ENCODE measurements around the gene ADAMTSL1. TPM values are rescaled to one million over a fixed set of nuclear protein-coding genes. Genes with fewer than 3 reads are reported as not detected.

ADAMTSL1 gene
- total RNA-seq (2012; rRNA removed) = 128 and 130 TPM in 2 replicates

DNA sequence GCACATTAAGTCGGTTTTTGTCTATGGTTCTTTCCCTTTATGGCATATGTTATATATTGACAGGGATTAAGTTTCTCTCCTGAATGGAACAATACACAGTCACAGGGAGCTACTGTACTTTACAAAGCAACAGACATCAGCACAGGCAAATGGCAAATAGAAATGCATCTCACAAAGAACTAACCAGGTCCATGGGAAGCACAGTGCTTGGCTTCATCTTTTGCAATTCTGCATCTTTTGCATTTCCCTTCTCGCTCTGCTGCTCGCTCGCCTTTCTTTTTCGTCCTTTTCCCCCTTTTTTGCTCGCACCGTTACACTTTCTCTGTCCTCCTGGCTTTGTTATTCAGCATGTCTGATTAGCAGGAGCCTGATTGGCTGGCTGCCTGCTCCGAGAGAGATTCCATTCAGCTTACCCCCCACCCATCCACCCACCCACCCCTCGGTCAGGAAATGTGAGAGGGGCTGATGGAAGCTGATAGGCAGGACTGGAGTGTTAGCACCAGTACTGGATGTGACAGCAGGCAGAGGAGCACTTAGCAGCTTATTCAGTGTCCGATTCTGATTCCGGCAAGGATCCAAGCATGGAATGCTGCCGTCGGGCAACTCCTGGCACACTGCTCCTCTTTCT is at the start of gene ADAMTSL1:
ADAMTSL1 (plus strand) TSS at position 502 of the 628 bp plus-strand sequence; CDS start at position 582, 80 bp downstream.
- Histone ChIP-seq H3K36me3 (ENCODE audit: insufficient read depth, low read length) (no peaks in the 10 kb centered on the region), H3K27me3 (ENCODE audit: control insufficient read depth, insufficient read depth, low read length) (no peaks in the 10 kb centered on the region), H3K9ac (ENCODE audit: low read depth, low read length) (peak within 1 kb of the TSS; percentile 85), H3K4me1 (ENCODE audit: control insufficient read depth, insufficient read depth, low read length) (peaks cover 34% of the 10 kb centered on the region), H3K9me3 (replicated peaks; ENCODE audit: low read length) (peaks cover 4% of the 10 kb centered on the region), H3K4me3 (ENCODE audit: low read length) (peak within 1 kb of the TSS; percentile 74), H3K4me2 (ENCODE audit: low read length) (peak within 1 kb of the TSS; percentile 89)

- Histone ChIP-seq H3K9me3 (replicated peaks; ENCODE audit: low read length) (no peaks in the 10 kb centered on the region), H3K4me1 (ENCODE audit: control insufficient read depth, insufficient read depth, low read length) (peaks cover 17% of the 10 kb centered on the region), H3K27me3 (ENCODE audit: control insufficient read depth, insufficient read depth, low read length) (no peaks in the 10 kb centered on the region), H3K4me3 (ENCODE audit: low read length) (no peak overlapping the region), H3K9ac (ENCODE audit: low read depth, low read length) (no peak overlapping the region), H3K4me2 (ENCODE audit: low read length) (no peak overlapping the region), H3K36me3 (ENCODE audit: insufficient read depth, low read length) (no peaks in the 10 kb centered on the region)
Measured at GRCh38 chr9:18427691-18428090, 46.3 kb upstream of the ADAMTSL1 start.

DNA sequence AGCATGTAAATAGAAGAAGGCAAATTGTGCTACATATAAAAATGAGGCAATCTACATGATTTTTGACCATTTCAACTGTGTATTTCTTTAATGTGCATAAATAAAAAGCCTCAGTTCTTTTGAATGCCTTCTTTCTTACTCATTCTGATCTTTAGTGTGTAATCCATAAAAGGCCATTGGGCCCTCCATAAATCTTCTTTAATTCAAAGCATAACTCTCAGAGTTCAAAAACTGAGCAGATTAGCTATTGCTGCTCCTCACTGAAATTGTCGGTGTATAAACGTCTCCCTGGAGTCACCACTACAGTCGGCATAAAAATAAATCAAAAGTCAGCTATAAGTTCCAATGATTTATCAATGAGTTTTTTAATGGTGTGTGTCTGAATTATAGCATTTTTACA is 45.3 kb upstream of the ADAMTSL1 start:
- Histone ChIP-seq H3K9ac (ENCODE audit: low read depth, low read length) (no peak overlapping the region), H3K4me3 (ENCODE audit: low read length) (no peak overlapping the region), H3K4me1 (ENCODE audit: control insufficient read depth, insufficient read depth, low read length) (peaks cover 17% of the 10 kb centered on the region), H3K36me3 (ENCODE audit: insufficient read depth, low read length) (no peaks in the 10 kb centered on the region), H3K9me3 (replicated peaks; ENCODE audit: low read length) (no peaks in the 10 kb centered on the region), H3K4me2 (ENCODE audit: low read length) (peak overlapping the region; percentile 18), H3K27me3 (ENCODE audit: control insufficient read depth, insufficient read depth, low read length) (no peaks in the 10 kb centered on the region)

DNA sequence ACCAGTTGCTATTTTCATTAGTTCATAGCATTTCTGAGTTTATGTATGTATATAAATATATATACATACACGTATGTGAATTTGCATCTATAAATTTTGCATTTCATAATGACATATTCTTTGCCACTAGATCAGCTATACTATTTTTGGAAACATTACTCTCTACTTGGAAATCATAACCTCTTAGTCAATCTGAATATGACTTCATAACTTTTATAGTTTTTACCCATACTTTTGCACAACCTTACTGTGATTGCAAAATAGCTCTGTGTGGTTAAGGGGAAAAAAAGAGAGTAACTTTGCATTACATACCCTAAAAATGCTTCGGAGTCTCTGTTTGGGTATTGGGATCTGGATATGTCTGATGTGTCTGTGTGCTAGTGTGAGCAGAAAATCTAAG is 44.9 kb upstream of the ADAMTSL1 start:
- H3K9ac ChIP-seq (ENCODE audit: low read depth, low read length) = no peak overlapping the region
- no peaks in the 10 kb centered on the region for H3K36me3 ChIP-seq (ENCODE audit: insufficient read depth, low read length)
- no peaks in the 10 kb centered on the region for H3K9me3 ChIP-seq (replicated peaks; ENCODE audit: low read length)
- H3K27me3 ChIP-seq (ENCODE audit: control insufficient read depth, insufficient read depth, low read length) = no peaks in the 10 kb centered on the region
- no peak overlapping the region for H3K4me3 ChIP-seq (ENCODE audit: low read length)
- H3K4me2 ChIP-seq (ENCODE audit: low read length) = no peak overlapping the region
- H3K4me1 ChIP-seq (ENCODE audit: control insufficient read depth, insufficient read depth, low read length) = peaks cover 17% of the 10 kb centered on the region

- no peak overlapping the region for H3K9ac ChIP-seq (ENCODE audit: low read depth, low read length)
- H3K36me3 ChIP-seq (ENCODE audit: insufficient read depth, low read length) = no peaks in the 10 kb centered on the region
- H3K9me3 ChIP-seq (replicated peaks; ENCODE audit: low read length) = no peaks in the 10 kb centered on the region
- H3K4me2 ChIP-seq (ENCODE audit: low read length) = no peak overlapping the region
- H3K4me3 ChIP-seq (ENCODE audit: low read length) = no peak overlapping the region
- H3K4me1 ChIP-seq (ENCODE audit: control insufficient read depth, insufficient read depth, low read length) = peaks cover 32% of the 10 kb centered on the region
- no peaks in the 10 kb centered on the region for H3K27me3 ChIP-seq (ENCODE audit: control insufficient read depth, insufficient read depth, low read length)
Measured at GRCh38 chr9:18433620-18434019, 40.3 kb upstream of the ADAMTSL1 start.

DNA sequence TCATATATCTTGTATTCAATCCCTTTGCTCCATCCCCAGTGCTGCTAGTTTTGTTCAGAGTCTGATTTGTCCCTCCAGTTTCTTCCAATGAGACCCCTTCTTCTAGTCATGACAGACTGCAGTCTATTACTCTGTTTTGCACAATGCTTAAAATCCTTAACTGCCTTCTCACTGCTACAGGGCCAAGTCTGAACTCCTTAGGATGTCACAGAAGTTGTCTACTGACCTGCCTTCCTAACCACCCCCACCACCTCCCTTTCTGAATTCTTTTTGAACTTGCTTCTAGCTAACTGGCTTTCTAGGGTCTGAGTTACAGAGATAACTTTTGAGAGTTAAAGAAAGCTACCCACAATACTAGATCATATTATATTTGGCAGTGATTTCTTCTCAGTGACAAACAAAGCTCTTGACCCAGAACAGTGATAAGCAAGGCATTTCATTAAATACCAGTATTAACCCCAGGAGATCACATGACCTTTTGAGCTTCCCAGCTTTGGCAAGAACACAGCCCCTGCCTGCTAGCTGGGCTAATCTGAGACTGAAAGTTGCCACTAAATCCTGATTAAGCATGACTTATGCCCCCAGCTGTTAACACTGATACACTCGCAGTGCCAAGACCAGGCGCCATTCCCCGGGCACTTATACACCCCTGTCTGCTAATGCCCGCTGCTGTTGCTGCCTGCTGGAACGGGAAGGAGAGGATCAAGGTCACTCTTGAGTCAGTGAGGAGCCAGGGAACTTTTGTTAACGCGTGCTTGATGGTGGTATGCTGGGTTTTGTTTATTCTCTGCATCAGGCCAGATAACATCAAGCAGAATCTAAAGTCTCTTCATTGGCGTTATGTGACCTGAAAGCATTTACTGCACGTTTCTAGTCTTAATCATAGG is 36.4 kb upstream of the ADAMTSL1 start:
- Histone ChIP-seq H3K4me1 (ENCODE audit: control insufficient read depth, insufficient read depth, low read length) (peaks cover 37% of the 10 kb centered on the region), H3K4me3 (ENCODE audit: low read length) (peak overlapping the region; percentile 63), H3K9ac (ENCODE audit: low read depth, low read length) (peak overlapping the region; percentile 77), H3K36me3 (ENCODE audit: insufficient read depth, low read length) (no peaks in the 10 kb centered on the region), H3K4me2 (ENCODE audit: low read length) (peak overlapping the region; percentile 89), H3K27me3 (ENCODE audit: control insufficient read depth, insufficient read depth, low read length) (no peaks in the 10 kb centered on the region), H3K9me3 (replicated peaks; ENCODE audit: low read length) (no peaks in the 10 kb centered on the region)

DNA sequence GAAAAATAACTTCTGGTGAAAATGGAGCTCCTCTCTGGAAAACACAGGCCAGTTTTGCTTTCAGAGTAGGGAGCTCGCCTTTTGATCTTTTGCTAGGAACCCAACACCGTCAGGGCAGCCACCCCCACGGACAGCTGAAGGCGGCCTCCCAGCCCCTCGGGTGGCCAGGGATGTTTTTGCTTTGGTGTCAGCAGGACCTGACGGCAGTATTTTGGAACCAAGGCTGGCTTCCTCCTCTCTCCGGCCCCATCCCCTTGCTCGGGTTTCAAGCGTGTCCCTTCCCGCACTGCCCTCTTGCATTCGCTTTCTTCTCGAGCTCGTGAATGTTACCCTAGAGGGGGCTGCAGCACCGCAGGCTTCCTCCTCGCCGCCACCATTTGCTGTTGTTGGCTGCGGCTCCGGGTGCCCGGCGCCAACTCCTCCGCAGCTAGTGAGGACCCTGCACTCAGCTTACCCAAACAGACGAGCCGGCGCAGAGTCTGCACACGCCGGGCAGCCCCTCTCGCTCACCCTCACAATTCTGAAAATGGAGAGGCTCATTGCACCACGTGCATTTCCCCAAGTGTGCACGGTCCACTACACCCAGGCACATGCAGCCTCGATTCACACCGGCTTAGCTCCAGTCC is 35.5 kb upstream of the ADAMTSL1 start:
- peak overlapping the region; percentile 77 for H3K9ac ChIP-seq (ENCODE audit: low read depth, low read length)
- no peaks in the 10 kb centered on the region for H3K27me3 ChIP-seq (ENCODE audit: control insufficient read depth, insufficient read depth, low read length)
- H3K4me3 ChIP-seq (ENCODE audit: low read length) = peak overlapping the region; percentile 63

GRCh38 chr9:18438951-18439350 is 35.0 kb upstream of the ADAMTSL1 start:
- Histone ChIP-seq H3K4me3 (ENCODE audit: low read length) (peak overlapping the region; percentile 63), H3K9me3 (replicated peaks; ENCODE audit: low read length) (no peaks in the 10 kb centered on the region), H3K27me3 (ENCODE audit: control insufficient read depth, insufficient read depth, low read length) (no peaks in the 10 kb centered on the region), H3K4me2 (ENCODE audit: low read length) (peak overlapping the region; percentile 89), H3K9ac (ENCODE audit: low read depth, low read length) (peak overlapping the region; percentile 77), H3K36me3 (ENCODE audit: insufficient read depth, low read length) (no peaks in the 10 kb centered on the region), H3K4me1 (ENCODE audit: control insufficient read depth, insufficient read depth, low read length) (peaks cover 42% of the 10 kb centered on the region)

More for the DNA sequence above, 35.5 kb upstream of the ADAMTSL1 start:
- peak overlapping the region; percentile 89 for H3K4me2 ChIP-seq (ENCODE audit: low read length)
- peaks cover 42% of the 10 kb centered on the region for H3K4me1 ChIP-seq (ENCODE audit: control insufficient read depth, insufficient read depth, low read length)
- H3K36me3 ChIP-seq (ENCODE audit: insufficient read depth, low read length) = no peaks in the 10 kb centered on the region
- H3K9me3 ChIP-seq (replicated peaks; ENCODE audit: low read length) = no peaks in the 10 kb centered on the region

- no peaks in the 10 kb centered on the region for H3K27me3 ChIP-seq (ENCODE audit: control insufficient read depth, insufficient read depth, low read length)
Measured at GRCh38 chr9:18441261-18441660, 32.7 kb upstream of the ADAMTSL1 start.

DNA sequence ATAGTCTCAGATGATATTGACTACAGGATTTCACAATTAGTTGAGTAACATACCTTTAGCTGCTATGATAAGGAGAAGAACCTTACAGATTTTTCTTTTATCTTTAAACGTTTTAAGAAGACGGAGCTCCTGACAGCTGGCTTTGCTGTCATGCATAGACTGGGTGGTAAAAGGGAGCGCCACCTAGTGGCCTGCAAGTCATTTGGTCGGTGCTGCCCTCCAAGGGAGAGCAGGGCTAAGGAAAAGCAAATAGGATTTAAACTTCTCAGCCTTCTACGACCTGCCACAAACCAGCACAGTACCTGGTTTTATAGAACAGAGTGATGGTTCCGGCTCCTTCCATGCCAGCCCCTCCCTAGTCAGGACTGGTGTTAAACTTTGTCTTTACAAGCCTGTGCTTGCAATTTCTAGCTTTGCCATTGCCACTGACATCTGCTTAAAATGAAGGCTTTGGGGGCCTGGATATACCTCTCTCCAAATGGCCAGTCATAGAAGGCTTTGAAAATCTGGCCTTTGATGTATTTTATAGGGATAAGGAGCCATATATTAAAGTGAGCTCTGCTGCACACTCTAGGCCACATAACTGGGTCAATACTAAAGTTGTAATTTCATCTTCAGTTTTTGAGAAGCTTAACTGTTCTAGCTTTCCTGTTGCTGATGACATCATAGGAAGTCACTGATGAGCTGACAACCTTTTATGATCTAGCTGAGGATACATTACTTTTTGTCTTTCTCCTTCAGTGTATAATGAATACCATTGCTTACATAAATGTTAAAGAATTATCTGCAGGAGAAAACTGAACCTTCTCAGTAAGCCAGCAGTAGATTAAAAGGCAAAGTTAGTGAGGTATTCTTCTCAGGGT is 31.1 kb upstream of the ADAMTSL1 start:
- Histone ChIP-seq H3K4me2 (ENCODE audit: low read length) (peak overlapping the region; percentile 22), H3K36me3 (ENCODE audit: insufficient read depth, low read length) (no peaks in the 10 kb centered on the region), H3K27me3 (ENCODE audit: control insufficient read depth, insufficient read depth, low read length) (no peaks in the 10 kb centered on the region), H3K9me3 (replicated peaks; ENCODE audit: low read length) (no peaks in the 10 kb centered on the region), H3K4me1 (ENCODE audit: control insufficient read depth, insufficient read depth, low read length) (peaks cover 37% of the 10 kb centered on the region), H3K4me3 (ENCODE audit: low read length) (no peak overlapping the region), H3K9ac (ENCODE audit: low read depth, low read length) (peak overlapping the region; percentile 34)

More at GRCh38 chr9:18441261-18441660, 32.7 kb upstream of the ADAMTSL1 start:
- Histone ChIP-seq H3K9me3 (replicated peaks; ENCODE audit: low read length) (no peaks in the 10 kb centered on the region), H3K36me3 (ENCODE audit: insufficient read depth, low read length) (no peaks in the 10 kb centered on the region), H3K4me1 (ENCODE audit: control insufficient read depth, insufficient read depth, low read length) (peaks cover 42% of the 10 kb centered on the region), H3K9ac (ENCODE audit: low read depth, low read length) (peak overlapping the region; percentile 32), H3K4me3 (ENCODE audit: low read length) (no peak overlapping the region), H3K4me2 (ENCODE audit: low read length) (no peak overlapping the region)
